Activated CD8-positive, alpha-beta T cell treated with anti-CD3 and anti-CD28 coated beads for 36 hours (primary cell): ENCODE measurements around the gene SPATA24. TPM values are rescaled to one million over a fixed set of nuclear protein-coding genes. Genes with fewer than 3 reads are reported as not detected.

Experiments
- ATAC-seq: fragments of 200-7000 bp; cut with Tn5 transposase; one replicate; pipeline ENCODE4 v1.10.0; 2021; ENCODE audit warnings: mild to moderate bottlenecking, moderate library complexity
- CTCF ChIA-PET: fragments of 350-600 bp; sonication (Branson Sonifier 250); formaldehyde crosslinking; loops from one replicate; lab custom pipeline; 2021; ENCODE audit warnings: antibody characterized with exemption; lab: Charles Lee
- POLR2A ChIA-PET: fragments of 350-600 bp; sonication (Branson Sonifier 250); formaldehyde crosslinking; loops from one replicate; lab custom pipeline; 2021; ENCODE audit warnings: antibody characterized with exemption; lab: Charles Lee
- DNase-seq: peaks from one replicate; pipeline ENCODE4 v3.0.0-alpha.2; 2020
- H3K27ac Mint-ChIP-seq: one replicate; pipeline ENCODE4 v1.8.0; 2021; ENCODE audit warnings: mild to moderate bottlenecking, mixed read lengths
- H3K27me3 Mint-ChIP-seq: one replicate; pipeline ENCODE4 v1.8.0; 2021; ENCODE audit warnings: mixed read lengths
- H3K36me3 Mint-ChIP-seq: one replicate; pipeline ENCODE4 v1.8.0; 2021; ENCODE audit warnings: low read depth, mixed read lengths
- H3K4me1 Mint-ChIP-seq: one replicate; pipeline ENCODE4 v1.8.0; 2021; ENCODE audit warnings: low read depth, mixed read lengths
- H3K4me3 Mint-ChIP-seq: one replicate; pipeline ENCODE4 v1.8.0; 2021; ENCODE audit warnings: mild to moderate bottlenecking, moderate library complexity, mixed read lengths
- H3K9me3 Mint-ChIP-seq: one replicate; pipeline ENCODE4 v1.8.0; 2021; ENCODE audit warnings: mixed read lengths
- intact Hi-C: fragments of 100-400 bp; cut with micrococcal nuclease; formaldehyde crosslinking; loops from one replicate; pipeline ENCODE4 v1.10.0; 2022
- total RNA-seq, 2 experiments: library from RNA; stranded (reverse); gene quantifications; one replicate each; pipeline ENCODE4 v1.2.3, GENCODE V29; 2021
- TF ChIP-seq, protein P1 (sequence below): fragments of 200-600 bp; IDR thresholded peaks from one replicate; pipeline ENCODE4 v1.8.0; 2022; ENCODE audit warnings: antibody characterized with exemption, mild to moderate bottlenecking

SPATA24 gene
- total RNA-seq, 2 experiments from 2014 or later: 4.3 to 4.4 TPM

DNA sequence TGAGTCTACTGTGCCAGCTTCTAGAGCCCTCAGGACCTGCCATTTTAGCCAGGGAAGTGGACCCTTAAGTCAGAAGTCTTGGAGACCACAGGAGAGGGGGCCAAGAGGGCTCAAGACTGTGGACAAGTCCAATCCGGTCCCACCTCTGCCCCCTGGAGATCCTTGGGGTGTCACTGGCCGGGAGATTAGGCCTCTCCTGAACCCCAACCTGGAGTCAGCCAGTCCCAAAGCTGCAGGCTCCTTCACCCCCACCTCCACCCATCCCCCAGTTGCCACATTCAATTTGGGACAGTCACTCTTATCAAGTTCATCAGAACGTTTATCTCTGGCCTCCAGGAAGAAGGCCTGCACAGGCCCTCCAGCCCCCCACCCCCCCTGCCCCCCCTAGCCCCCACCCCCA, 21.1 kb downstream of the SPATA24 start:
- no peaks in the 10 kb centered on the region for H3K9me3 Mint-ChIP-seq
- TF ChIP-seq, protein P1, sequence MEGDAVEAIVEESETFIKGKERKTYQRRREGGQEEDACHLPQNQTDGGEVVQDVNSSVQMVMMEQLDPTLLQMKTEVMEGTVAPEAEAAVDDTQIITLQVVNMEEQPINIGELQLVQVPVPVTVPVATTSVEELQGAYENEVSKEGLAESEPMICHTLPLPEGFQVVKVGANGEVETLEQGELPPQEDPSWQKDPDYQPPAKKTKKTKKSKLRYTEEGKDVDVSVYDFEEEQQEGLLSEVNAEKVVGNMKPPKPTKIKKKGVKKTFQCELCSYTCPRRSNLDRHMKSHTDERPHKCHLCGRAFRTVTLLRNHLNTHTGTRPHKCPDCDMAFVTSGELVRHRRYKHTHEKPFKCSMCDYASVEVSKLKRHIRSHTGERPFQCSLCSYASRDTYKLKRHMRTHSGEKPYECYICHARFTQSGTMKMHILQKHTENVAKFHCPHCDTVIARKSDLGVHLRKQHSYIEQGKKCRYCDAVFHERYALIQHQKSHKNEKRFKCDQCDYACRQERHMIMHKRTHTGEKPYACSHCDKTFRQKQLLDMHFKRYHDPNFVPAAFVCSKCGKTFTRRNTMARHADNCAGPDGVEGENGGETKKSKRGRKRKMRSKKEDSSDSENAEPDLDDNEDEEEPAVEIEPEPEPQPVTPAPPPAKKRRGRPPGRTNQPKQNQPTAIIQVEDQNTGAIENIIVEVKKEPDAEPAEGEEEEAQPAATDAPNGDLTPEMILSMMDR: no peak

DNA sequence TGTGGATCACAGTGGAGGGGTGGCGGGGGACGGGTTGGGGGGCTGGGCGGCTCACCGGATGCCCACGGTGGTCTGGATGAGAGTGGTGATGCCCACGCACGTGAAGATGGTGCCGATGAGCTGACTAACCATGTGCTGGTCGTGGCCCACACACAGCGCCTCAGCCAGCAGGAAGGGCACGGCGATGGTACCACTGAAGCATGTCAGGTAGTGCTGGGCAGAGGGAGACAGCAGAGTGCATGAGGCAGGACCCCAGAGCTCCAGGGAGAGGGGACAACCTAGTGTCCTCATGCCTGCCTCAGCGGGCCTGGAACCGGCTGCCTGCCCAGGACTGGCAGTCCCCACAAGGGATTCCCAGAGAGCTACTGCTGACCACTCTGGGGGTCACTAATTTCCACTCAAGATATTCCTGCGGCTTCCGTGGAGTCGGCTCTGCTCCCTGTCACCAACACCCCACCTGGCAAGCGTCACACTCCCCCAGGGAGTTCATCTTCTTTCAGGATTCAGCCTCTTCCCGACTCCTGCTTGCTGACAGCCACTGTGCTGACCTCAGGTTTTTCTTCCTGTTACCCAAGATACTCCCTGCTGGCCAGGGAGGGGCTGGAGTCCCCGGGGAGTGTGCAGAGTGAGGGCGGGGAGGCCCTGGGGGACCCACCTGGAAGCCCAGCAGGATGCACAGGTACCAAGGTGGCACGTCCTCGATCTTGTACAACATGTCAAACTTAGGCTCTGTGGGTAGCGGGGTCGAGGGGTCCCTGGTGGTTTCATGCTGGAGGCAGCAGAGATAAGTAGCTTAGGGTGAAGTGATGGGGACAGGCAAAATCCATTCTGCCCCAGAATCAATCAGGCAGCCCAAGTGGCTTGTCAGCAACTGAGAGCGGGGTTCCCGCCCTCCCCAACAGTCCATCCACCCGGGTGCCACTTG, 21.8 kb downstream of the SPATA24 start:
- no peak for DNase-seq
- Mint-ChIP-seq H3K36me3 (no peaks in the 10 kb centered on the region), H3K4me1 (peaks cover 26% of the 10 kb centered on the region), H3K27ac (no peak overlapping the region), H3K4me3 (no peak overlapping the region), H3K9me3 (no peaks in the 10 kb centered on the region), H3K27me3 (no peaks in the 10 kb centered on the region)
- POLR2A ChIA-PET: interaction anchor here (0.7 to 1.0 kb wide), 3 partner anchors 9 to 89 kb away, joined by 3 read pairs; partner anchors contain the start of gene MATR3
- TF ChIP-seq, protein P1: no peak
- intact Hi-C loops: no loop called here
- no peak for ATAC-seq
- CTCF ChIA-PET: no interaction called here

More for the DNA sequence above, 21.1 kb downstream of the SPATA24 start:
- Mint-ChIP-seq H3K36me3 (no peaks in the 10 kb centered on the region), H3K4me3 (no peak overlapping the region), H3K4me1 (peaks cover 26% of the 10 kb centered on the region), H3K27ac (no peak overlapping the region), H3K27me3 (no peaks in the 10 kb centered on the region)
- ATAC-seq (no peak), DNase-seq (no peak)
- ChIA-PET POLR2A (interaction anchor here (0.9 to 1.0 kb wide), 2 partner anchors 9 to 89 kb away, joined by 3 read pairs; partner anchors contain the start of gene MATR3), CTCF (no interaction called here)
- intact Hi-C loops: no loop called here

DNA sequence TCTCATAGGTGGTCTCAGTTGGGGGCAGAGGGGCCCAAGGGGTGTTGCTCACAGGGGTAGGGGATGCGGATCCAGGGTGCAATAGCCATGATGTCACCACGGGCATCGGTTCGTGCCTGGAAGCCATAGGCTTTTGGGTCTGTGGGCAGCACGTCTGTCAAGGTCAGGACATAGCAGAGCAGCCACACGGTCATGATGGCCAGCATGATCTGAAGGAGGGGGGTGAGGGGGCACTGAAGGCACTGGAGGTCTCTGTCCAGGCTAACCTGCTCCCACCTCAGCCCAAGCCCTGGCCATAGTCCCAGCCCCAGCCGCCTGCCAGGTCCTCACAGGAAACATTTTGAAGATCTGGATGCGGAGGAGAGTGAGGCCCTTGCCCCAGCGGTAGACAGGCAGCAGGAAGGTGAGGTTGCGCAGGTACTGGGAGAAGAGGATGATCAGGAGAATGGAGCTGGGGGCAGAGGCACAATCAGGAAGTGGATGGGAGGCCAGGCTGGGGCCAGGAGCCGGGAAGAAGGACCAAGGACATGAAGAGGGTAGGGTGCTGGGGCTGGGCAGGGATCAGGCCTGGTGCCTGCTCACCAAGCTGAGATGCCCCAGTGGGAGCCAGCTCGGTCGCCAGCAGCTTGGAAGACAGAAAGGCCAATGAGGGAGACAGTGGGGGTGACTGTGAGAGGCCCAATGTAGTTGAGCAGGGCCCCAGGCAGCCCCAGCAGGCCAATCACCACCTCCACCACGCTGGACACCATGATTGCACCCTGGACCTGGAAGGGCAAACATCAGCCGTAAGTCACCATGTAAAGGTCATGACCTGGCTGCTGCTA, 24.1 kb downstream of the SPATA24 start:
- TF ChIP-seq, protein P1: no peak
- Mint-ChIP-seq H3K4me1 (peaks cover 6% of the 10 kb centered on the region), H3K36me3 (no peaks in the 10 kb centered on the region), H3K27me3 (no peaks in the 10 kb centered on the region), H3K27ac (no peak overlapping the region), H3K9me3 (no peaks in the 10 kb centered on the region), H3K4me3 (no peak overlapping the region)
- POLR2A ChIA-PET: interaction anchor here (0.6 to 1.7 kb wide), 2 partner anchors 11 to 162 kb away, joined by 3 to 6 read pairs; no protein-coding TSS in a partner anchor
- intact Hi-C loops: no loop called here
- no peak for DNase-seq
- CTCF ChIA-PET: interaction anchor here (0.8 kb wide), 1 partner anchor 11 kb away, joined by 3 read pairs; no protein-coding TSS in a partner anchor
- ATAC-seq: no peak

DNA sequence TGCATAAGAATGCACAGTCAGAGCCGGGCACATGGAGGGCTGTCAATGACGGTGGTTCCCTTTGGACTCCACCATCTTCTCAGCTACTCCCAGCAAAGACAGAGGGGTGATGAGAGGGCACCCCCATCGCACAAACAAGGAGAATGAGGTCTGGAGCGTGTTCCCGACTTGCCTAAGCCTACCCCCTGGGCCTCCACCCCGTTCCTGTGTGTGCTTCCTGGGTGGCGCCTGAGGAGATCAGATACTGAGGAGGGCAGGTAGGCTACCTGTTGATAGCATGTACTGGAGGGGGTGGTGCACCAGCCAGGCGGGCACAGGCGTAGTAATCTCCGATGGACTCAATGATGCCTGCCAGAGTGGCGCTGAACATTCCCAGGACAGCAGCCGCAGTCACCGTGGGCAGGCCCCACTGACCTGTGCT, 24.9 kb downstream of the SPATA24 start:
- no peaks in the 10 kb centered on the region for H3K4me1 Mint-ChIP-seq
- no peaks in the 10 kb centered on the region for H3K9me3 Mint-ChIP-seq
- DNase-seq (no peak), ATAC-seq (no peak)
- H3K27ac Mint-ChIP-seq: no peak overlapping the region
- H3K27me3 Mint-ChIP-seq: no peaks in the 10 kb centered on the region
- H3K4me3 Mint-ChIP-seq: no peak overlapping the region
- no peaks in the 10 kb centered on the region for H3K36me3 Mint-ChIP-seq
- intact Hi-C loops: no loop called here
- CTCF ChIA-PET: no interaction called here
- POLR2A ChIA-PET: no interaction called here
- TF ChIP-seq, protein P1: no peak
